ENCODE results near the gene ABHD12.
"Not testable (repeated sequence)": the region's sequence is repeated elsewhere in the genome, so short reads cannot be mapped to it uniquely, and the experiment has no call there.

ABHD12 gene

GRCh38 chr20:25277051-25277801, 113.4 kb downstream of the ABHD12 start:
- DNase-seq (ENCODE audit: low spot score): no peak

DNA sequence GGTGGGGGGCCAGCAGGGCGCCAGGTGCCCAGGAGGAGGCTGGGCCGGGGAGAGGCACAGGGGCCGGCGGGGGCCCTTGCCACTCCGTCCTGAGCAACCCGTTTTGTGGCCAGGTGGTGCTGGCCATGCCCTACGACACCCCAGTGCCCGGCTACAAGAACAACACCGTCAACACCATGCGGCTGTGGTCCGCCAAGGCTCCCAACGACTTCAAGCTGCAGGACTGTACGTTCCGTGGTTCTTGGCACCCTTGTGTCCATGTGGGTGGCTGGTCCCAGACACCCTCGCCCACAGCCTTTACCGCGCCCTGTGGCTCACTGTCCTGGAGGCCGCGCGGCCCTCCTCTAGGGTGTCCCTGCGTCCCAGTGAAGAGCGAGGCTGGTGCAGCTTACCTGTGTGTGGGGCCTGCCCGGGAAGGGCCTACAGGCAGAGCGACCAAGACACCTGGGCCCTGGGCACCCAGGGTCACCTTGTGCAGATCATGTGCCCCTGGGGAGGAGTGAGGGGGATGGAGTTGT, 114.0 kb downstream of the ABHD12 start:
- DNase-seq (ENCODE audit: low spot score): no peak

DNA sequence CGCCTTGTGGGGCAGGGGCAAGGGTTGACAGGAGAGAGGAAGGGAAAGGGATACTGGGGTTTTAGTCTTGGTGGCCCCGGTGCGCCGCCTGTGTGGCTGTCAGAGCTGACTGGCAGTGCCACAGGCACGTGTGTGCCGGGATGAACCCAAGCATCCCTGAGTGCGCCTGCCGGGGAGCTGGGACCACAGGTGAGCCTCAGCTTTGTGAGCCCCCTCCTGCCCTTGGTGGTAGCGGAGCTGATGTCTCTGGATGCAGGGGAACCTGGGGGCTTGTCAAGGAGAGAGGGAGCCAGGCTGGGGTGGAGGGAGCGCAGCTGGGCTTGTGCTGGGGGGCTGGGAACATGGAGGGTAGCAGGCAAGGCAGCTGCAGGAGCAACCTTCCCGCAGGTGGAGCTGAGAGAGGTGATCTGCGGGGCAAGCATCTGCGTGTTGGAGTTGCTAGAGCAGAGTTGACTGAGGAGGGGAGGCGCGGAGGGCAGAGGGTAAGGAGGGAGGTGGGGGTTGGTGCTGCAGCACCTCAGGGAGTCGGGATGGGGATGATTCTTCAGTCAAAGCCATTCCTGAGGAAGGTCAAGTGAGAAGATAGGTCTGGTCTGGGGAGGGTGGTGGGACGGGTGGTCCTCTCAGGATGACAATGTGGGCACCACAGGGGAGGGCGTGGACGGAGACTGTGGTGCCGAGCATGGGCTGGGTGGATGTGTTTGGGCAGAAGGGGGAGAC, 114.7 kb downstream of the ABHD12 start:
- DNase-seq (ENCODE audit: low spot score): no peak

DNA sequence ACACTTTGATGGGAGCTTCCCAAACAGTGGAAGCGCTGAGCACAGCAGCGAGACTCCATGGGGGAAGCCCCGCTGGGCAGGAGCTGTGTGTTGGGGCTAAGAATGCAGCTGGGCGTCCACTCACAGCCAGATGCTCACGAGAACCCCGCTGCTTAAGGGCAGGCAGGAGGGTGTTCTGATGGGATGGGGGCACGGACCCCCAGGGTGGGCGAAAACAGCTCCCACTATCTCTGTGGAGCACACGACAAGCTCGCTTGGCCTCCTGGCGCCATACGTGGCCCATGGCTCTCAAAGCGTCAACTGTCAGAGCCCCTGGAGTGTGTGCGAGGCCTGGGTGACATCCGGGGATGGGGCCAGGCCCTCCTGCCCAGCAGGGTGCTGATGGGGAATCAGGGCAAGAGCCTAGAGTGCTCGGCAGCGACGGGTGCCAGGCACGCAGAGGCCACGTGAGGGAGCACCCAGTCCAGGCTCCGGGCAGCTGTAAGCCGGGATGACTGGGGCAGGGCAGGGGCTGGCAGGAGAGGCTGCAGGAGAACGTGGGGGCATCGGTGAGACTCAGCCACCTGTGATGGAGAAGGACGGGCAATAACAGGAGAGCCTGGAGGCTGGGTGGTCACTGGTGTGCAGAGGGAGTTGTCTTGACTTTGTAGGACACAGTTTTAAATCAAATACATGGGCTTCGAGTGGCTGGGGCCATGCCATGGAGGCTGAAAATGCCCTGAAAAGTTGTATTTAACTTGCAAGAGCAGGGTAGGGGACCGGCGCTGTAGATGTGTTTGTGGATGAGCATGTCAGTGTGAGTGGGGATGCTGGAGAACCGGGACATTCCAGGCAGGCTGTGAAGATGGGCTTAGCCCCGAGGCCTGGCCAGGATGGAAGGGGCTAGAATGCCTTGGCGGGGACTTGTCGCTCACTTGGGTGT, 115.5 kb downstream of the ABHD12 start:
- no peak for DNase-seq (ENCODE audit: low spot score)

DNA sequence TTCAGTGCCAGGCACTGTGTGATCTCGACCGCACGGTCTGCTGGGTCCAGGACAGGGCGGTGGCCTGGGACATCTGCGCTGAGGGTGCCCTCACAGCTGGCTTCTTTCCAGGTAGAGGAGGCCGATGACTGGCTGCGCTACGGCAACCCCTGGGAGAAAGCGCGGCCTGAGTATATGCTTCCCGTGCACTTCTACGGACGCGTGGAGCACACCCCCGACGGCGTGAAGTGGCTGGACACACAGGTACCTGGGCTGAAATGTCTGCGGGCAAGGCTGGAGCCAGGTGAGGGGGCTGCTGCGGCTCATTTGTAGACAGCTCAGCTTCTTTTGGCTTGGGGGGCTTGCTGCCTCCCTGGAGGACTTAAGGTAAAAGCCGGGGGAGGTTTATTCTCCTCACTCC, 116.2 kb downstream of the ABHD12 start:
- DNase-seq (ENCODE audit: low spot score): no peak

GRCh38 chr20:25273541-25274358, 116.9 kb downstream of the ABHD12 start:
- DNase-seq (ENCODE audit: low spot score): no peak

DNA sequence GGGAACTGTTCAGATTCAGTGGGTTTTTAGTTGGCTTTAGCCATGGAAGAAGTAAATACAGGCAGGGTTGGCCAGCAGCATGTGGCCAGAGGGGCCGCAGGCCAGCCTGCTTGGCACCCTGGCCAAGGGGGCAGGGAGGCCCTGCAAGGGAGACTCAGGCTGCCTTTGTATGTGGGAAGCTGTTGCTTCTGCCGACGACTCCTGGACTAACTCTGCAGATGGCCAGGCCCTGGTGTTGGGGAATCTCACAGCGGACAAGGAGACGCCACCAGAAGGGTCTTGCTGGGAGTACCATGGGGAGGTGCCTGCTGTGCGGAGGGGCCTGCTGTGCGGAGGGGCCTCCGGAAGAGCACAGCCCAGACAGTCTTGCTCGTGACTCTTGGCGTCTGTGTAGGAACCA, 117.6 kb downstream of the ABHD12 start:
- DNase-seq (ENCODE audit: low spot score): no peak

DNA sequence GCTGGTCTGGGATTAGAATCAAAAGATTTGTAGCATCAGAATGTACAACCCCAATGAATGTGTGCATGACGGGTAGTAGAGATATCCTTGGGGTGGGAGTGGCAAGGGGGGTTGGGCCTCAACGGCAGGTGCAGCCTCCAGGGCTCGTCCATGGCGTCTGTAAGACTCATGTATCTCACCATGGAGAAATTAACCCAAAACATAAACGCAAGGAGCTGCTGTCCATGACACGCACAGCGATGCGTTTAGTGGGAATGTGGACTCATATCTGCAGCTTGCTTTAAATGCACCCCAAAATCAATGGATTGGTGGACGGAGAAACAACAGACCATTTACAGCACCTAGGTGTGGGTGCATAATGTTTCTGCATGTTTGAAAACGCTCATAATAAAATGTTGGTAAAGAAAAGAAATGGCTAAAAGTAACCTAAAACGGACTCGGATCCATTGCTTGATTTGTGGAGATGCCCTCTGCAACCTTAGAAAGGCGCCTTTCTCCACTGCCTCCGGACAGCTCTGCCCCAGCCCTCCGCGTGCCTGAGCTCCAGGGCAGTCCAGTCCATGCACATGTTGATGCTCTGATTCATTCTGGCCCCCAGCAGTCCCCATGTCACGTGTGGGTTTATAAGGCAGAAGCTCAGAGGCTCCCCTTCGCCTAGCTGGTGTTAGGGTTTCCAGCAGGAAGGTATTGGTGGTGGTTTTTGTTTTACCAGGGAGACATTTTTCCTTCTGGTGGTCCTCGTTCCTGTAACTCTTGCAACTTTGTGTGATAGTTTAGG, 118.2 kb downstream of the ABHD12 start:
- no peak for DNase-seq (ENCODE audit: low spot score)

- no peak for DNase-seq (ENCODE audit: low spot score)
Observed at GRCh38 chr20:25271486-25272222, 119.0 kb downstream of the ABHD12 start.

- DNase-seq (ENCODE audit: low spot score): no peak
Observed at GRCh38 chr20:25270829-25271251, 119.8 kb downstream of the ABHD12 start.

DNA sequence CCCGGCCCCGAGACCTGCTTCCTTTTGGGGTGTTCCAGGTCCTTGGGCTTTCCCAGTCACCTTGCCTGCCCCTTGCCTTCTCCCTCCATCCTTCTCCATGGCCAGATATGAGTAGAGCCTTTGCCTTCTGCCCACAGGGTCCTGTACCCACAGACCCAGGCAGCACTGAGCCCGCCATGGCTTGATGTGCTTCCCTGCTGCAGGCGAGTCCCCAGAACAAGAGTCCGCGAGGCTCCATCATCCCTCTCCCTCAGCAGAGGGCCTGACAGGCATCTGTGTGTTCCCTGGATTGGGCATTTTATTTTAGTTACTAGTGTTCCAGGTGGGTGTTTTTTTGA, 120.8 kb downstream of the ABHD12 start:
- DNase-seq (ENCODE audit: low spot score): no peak

DNA sequence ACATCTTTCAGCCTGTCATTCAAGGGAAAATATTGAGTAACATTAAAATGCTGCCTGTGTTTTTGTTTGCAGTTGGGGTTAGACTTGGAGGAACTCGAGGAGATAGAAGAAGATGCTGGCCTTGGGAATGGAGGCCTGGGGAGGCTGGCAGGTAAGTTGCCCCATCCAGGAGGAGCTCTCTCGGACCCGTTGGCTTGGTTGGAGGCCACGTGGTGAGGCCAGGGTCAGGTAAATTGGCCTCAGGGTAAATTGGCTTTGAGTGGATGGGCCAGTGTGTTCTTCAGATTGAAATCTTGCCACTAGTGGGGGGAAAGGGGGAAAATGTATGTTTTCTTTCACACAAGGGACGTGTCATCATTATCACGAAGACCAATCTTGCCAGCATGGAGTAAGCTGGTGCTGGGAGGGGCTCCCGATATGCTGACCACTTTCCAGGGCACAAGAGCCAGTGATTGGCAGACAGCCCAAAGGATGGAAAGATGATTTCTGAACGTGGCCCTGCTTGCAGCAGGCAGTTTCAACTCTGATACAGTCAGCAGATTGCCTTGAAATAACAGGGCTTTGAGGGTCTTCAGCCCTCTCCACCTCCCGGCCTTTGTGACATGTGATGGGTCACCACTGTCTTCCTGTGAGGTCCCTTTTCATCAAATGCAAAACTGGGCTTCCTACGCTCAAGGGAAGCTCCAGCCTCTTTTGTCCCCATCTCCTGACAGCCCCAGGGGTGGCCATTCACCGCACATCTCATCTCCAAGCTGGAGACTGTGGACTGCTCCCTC, 121.4 kb downstream of the ABHD12 start:
- DNase-seq (ENCODE audit: low spot score): no peak

GRCh38 chr20:25260770-25261437, 129.7 kb downstream of the ABHD12 start:
- not testable (repeated sequence) for DNase-seq (ENCODE audit: low spot score)

GRCh38 chr20:25259788-25260254, 130.8 kb downstream of the ABHD12 start:
- DNase-seq (ENCODE audit: low spot score): no peak

GRCh38 chr20:25259358-25259757, 131.3 kb downstream of the ABHD12 start:
- no peak for DNase-seq (ENCODE audit: low spot score)

DNA sequence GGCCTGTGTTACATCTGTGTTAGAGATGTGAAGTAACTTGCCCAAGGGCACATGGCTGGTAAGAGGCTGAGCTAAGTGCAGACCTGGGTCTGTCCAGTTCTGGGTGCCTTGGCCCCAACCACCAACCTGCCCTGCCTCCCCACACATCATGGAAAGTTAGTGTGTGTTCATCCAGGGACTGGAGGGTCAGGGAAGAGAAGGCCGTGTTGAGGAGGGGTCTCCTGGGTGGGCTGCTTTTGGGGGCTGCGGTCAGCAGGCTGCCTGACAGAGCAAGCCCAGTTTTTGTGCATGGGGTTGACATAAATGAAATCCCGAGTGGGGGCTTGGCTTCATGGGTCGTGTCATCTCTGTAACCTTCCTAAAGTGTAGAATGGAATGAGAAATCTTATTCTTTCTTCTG, 131.8 kb downstream of the ABHD12 start:
- no peak for DNase-seq (ENCODE audit: low spot score)

GRCh38 chr20:25258476-25258805, 132.2 kb downstream of the ABHD12 start:
- no peak for DNase-seq (ENCODE audit: low spot score)

DNA sequence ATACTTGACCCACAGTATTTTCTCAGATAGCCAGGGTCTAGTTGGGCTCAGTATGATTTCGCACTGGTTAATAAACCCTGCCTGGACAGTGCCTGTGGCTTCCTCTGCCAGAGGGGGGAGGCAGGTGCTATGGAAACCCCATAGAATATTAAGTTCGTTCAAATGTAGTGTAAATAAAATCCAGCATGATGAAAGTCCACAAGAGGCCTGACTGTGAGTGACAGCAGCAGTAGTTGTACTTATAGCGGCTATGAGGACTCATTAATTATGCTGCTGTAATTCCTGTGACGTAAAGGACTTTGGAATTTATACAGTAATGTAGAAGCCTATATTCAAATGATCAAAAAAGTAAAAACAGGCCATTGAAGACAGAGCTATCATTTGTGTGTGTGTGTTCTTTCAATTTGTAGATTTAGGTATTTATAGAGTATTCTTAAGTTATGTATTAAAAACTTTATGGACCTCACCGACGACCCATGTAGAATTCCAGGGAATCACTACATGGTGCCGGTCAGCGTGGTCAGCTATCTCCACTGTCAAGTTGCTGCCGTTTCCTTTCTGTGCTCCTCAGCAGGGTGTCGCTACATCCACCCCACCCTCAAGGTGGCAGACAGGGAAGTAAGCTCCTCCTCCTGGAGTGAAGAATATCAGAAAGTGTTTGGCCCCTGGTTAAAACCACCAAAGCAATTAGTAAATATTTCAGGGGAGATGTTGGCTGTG, 132.7 kb downstream of the ABHD12 start:
- no peak for DNase-seq (ENCODE audit: low spot score)
